ACC112 (cell line): ENCODE measurements around the gene SHLD1.
A peak's percentile ranks its signal among the peaks of the same experiment; 100 is the strongest.

Experiments used
- H2AFZ ChIP-seq: fragments of 200-600 bp; sonication (generic); one replicate; pipeline ENCODE4 v1.6.0; 2017; ENCODE audit warnings: antibody characterized with exemption, low read length; ENCODE audit not compliant: unreplicated experiment
- H3K27ac ChIP-seq: fragments of 200-600 bp; sonication (generic); 2 replicates; pipeline ENCODE4 v1.5.1; 2014; ENCODE audit warnings: low read depth, mild to moderate bottlenecking, antibody characterized with exemption, low read length, moderate library complexity
- H3K27me3 ChIP-seq: fragments of 200-600 bp; sonication (generic); 2 replicates; pipeline ENCODE4 v1.6.1; 2014; ENCODE audit warnings: mild to moderate bottlenecking, antibody characterized with exemption, low read length, moderate library complexity, mixed read lengths; ENCODE audit not compliant: insufficient read depth
- H3K36me3 ChIP-seq: fragments of 200-600 bp; sonication (generic); 2 replicates; pipeline ENCODE4 v1.6.1; 2016; ENCODE audit warnings: mild to moderate bottlenecking, antibody characterized with exemption, low read length, moderate library complexity, mixed read lengths; ENCODE audit not compliant: insufficient read depth
- H3K4me1 ChIP-seq: fragments of 200-600 bp; sonication (generic); one replicate; pipeline ENCODE4 v1.6.1; 2016; ENCODE audit warnings: low read length, mixed read lengths; ENCODE audit not compliant: insufficient read depth, unreplicated experiment, control insufficient read depth
- H3K4me3 ChIP-seq: fragments of 200-600 bp; sonication (generic); 2 replicates; pipeline ENCODE4 v1.5.1; 2014; ENCODE audit warnings: mild to moderate bottlenecking, low read depth, low read length
- H3K79me2 ChIP-seq: fragments of 200-600 bp; sonication (generic); one replicate; pipeline ENCODE4 v1.6.0; 2016; ENCODE audit warnings: low read length; ENCODE audit not compliant: control insufficient read depth, unreplicated experiment, insufficient read depth

The SHLD1 gene

DNA sequence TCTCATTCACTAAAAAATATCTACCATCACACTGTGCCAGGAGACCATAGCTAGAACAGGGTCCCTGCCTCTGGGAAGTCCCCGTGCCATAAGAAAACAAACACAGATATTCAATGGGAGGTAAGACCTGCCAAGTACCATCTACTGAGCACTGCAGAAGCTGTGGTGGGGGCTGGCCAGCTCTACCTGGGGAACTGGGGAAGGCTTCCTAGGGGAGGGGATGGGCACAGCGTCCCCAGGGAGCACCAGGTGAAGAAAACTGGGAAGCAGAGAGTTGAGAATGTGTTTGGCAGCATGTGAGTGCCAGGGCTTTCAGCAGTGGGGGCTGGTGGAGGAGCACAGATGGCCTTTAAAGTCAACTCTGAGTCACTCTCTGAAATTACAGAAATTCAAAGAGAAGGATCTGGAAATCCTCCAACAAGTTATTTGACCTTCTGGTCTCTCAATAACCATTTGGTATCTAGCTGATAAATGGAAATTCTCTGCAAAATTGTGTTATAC, 85.2 kb downstream of the SHLD1 start:
- Histone ChIP-seq H3K79me2 (no peaks in the 10 kb centered on the region), H2AFZ (no peak overlapping the region), H3K27ac (peak overlapping the region; percentile 80), H3K36me3 (no peaks in the 10 kb centered on the region), H3K4me3 (no peak overlapping the region), H3K4me1 (peaks cover 18% of the 10 kb centered on the region), H3K27me3 (no peaks in the 10 kb centered on the region)

DNA sequence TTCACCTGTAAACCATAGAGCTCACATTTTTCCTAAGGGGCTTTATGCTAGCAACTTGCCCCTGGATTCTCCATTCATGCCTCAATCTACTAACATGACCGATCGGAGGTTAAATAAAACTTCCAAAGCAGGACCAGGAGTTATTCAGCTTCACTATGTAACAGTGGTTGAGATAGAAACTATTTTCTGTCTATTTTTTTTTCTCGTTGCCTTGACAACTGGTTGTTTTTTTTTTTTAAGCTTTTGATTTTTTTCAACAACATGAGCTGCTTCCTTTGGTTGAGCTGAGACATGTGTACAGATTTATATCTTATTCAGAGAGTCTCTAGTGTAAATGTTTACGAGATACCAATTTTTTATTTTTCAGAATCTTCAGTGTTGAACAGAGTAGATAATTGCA, 85.7 kb downstream of the SHLD1 start:
- Histone ChIP-seq H2AFZ (no peak overlapping the region), H3K27ac (peak overlapping the region; percentile 80), H3K4me1 (peaks cover 18% of the 10 kb centered on the region), H3K36me3 (no peaks in the 10 kb centered on the region), H3K79me2 (no peaks in the 10 kb centered on the region), H3K27me3 (no peaks in the 10 kb centered on the region), H3K4me3 (no peak overlapping the region)

DNA sequence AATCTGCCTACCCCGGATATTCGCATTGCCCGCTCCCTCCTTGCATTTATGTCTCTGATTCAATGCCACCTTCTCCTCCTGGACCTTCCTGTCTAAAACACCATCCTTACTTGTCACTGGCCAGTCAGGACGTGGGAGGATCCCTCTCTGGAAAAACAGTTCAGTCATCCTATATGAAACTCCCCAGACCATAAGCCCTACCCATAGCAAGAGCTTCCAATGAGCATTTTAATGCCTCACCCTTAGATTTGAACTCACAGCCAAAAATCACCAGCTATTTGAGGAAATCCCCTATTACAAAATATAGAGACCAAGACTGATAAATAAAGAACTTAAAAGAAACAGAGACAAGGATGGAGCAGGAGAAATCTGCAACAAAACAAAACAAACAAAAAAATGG, 86.4 kb downstream of the SHLD1 start:
- Histone ChIP-seq H3K79me2 (no peaks in the 10 kb centered on the region), H2AFZ (no peak overlapping the region), H3K36me3 (no peaks in the 10 kb centered on the region), H3K27me3 (no peaks in the 10 kb centered on the region), H3K4me3 (no peak overlapping the region), H3K27ac (peak overlapping the region; percentile 80; the same call in 1 of the 2 replicates), H3K4me1 (peaks cover 18% of the 10 kb centered on the region)

DNA sequence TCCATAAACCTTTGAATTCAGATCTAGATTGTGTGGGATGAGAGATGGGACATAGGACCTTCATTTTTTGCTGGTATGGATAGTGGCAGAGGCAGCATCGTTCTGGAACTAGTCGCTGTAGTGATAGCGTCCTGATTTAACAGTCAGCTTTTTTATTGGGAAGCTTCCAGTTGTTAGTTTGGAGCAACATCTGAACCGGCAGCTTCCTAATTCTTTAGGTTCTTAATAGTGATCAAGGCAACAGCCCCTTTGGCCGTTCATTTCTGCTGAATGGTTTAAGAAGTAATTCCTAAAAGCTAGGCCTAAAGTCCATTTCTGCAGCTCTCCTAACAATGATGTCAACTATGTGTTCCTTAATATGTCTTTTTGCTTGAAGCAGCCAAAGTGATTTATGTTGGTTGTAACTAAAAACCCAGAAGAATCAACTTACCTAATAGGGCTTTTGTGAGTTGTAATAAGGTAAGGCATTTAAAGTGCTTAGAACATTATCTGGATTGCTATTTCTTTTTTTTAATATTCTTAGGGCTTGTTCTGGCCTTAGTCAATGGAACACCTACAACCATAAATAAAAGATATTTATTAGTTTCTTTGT, 90.3 kb downstream of the SHLD1 start:
- Histone ChIP-seq H3K36me3 (no peaks in the 10 kb centered on the region), H3K79me2 (no peaks in the 10 kb centered on the region), H3K4me1 (peaks cover 23% of the 10 kb centered on the region), H2AFZ (no peak overlapping the region), H3K4me3 (no peak overlapping the region), H3K27ac (no peak overlapping the region), H3K27me3 (no peaks in the 10 kb centered on the region)

DNA sequence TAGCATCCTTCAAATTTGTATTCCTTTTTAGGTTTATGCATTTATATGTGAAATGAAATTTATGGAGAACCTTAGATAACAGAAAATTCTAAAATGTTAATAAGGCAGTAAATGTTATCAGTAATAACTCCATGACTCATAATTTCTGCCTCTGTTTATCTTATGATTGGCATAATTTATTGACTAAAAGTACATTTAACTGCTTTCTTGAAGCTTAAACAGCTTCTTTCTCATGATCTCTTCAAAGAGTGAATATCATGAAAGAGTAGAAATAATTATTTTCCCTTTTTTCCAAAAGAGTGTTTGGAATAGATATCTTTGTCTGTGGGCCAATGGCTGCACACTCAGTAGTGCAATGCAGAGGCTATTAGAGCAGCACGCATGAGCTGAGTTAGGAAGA, 91.3 kb downstream of the SHLD1 start:
- Histone ChIP-seq H3K79me2 (no peaks in the 10 kb centered on the region), H2AFZ (no peak overlapping the region)

DNA sequence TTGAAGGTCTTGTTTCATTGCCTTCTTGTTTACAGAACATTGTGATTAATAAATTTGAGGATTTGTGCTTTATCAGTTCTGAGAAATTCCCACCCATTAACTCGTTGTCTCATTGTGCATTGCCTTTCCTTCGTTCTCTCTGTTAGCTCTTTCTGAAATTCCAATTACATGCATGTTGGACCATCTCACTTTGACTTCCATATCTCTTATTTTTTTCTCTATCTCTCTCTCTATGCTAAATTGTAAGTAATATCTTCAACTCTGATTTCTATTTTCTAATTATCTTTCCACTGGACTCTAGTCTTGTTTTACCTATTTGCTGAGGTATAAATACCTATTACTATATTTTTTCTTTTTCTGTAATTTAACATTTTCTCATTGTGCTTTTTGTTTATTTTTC, 92.3 kb downstream of the SHLD1 start:
- Histone ChIP-seq H3K27me3 (no peaks in the 10 kb centered on the region), H3K27ac (no peak overlapping the region), H3K36me3 (no peaks in the 10 kb centered on the region), H3K4me3 (no peak overlapping the region), H3K79me2 (no peaks in the 10 kb centered on the region), H2AFZ (no peak overlapping the region), H3K4me1 (peaks cover 21% of the 10 kb centered on the region)

More for the DNA sequence above, 91.3 kb downstream of the SHLD1 start:
- H3K27ac ChIP-seq: no peak overlapping the region
- H3K4me1 ChIP-seq: peaks cover 21% of the 10 kb centered on the region
- H3K36me3 ChIP-seq: no peaks in the 10 kb centered on the region
- H3K27me3 ChIP-seq: no peaks in the 10 kb centered on the region
- no peak overlapping the region for H3K4me3 ChIP-seq

DNA sequence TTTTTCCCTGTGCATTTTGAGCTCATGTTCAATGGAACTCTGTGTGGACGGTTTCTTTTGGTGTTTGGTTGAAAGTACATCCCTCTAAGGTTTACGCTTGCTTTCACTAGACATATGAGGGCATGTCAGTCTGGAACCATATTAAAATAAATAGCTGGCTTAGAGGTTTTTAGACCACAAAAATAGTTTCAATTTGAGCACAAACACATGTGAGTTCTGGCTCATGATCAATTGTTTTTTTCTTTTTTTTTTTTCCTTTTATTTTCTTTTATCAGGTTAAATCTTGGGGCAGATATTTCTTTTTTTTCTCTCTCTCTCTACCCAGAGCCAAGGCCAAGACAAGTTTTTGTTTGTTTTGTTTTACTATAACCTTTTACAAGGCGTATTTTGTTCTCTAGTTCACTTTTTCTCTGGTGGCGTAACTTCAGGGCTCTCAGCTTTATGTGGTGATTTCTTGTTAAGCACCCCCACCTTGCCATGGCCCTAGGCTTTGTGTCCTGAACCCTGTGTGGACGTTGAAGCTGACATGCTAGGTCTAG, 92.9 kb downstream of the SHLD1 start:
- Histone ChIP-seq H3K27me3 (no peaks in the 10 kb centered on the region), H2AFZ (no peak overlapping the region), H3K4me1 (peaks cover 21% of the 10 kb centered on the region), H3K27ac (no peak overlapping the region), H3K79me2 (no peaks in the 10 kb centered on the region), H3K36me3 (no peaks in the 10 kb centered on the region), H3K4me3 (no peak overlapping the region)

DNA sequence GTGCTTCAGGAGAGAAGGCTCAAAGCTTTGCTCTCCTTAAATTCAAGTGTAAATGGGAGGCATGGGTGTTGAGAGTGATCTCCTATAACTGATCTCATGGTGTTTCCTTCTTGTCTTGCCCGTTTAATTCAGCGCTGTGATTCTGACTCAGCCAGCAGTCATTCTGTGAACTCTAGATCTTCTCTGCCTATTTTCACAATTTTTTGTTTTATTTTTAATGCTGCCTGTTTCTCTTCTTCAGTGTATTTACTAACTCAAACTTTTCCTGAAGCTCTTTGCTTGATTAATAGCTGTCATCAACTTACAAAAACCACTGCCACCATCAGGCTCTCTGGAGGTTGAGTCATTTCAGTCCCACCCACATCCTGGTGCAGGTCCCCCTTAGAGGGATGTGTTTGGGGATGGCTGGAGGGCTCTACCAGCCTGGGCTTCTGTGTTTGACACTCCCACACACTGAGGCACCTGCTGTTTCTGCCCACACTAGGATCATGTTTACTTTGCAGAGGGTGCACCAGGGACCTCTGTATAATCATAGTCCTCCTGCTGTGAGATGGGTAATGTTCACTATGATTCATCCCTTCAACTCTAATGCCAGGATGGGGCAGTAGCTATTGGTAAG, 94.0 kb downstream of the SHLD1 start:
- H3K79me2 ChIP-seq: no peaks in the 10 kb centered on the region
- no peak overlapping the region for H2AFZ ChIP-seq
- peak overlapping the region; percentile 43; the same call in 1 of the 2 replicates for H3K27ac ChIP-seq
- no peaks in the 10 kb centered on the region for H3K27me3 ChIP-seq
- peaks cover 28% of the 10 kb centered on the region for H3K4me1 ChIP-seq
- H3K36me3 ChIP-seq: no peaks in the 10 kb centered on the region
- no peak overlapping the region for H3K4me3 ChIP-seq

DNA sequence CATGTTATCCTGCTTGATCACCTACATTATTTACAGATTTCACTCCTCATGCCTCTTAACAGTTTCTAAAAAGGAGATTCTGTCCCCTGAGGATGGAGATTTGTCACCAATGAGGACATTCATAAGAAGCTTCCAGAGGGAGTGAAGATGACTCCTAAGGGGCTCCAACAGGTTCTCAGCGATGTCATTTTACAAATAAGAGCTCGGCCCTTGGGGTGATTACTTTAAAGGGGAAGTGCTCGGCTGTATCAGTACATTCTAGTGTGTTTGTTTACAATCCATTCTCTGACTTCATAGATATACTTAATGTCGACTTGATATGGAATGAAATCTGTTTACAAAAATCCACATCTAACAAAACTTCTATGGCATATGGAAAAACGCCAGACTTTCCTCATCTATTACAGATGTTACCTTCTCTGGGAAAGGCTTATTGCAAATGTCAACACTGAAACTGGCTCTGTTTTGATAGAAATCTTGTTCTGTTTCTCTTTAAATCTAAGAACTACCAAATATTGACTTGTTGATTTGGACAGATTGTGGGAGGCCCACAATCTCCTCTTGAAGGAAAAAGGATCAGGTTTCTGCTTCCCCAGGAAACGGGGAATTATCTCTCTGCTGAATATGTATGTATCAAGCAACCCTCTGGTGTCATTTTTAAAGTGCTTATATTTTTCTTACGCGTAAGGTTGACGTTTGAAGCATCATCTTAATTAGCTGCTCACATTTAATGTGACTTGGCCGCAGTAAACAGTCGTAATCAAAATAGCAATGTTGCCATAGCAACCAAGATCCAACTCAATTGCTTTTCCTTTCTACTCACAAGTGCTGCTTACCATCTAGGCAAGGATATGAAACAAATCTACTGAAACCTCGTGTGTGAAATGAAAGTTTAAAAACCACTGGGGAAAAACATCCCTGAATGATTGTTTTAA, 95.7 kb downstream of the SHLD1 start:
- no peaks in the 10 kb centered on the region for H3K27me3 ChIP-seq
- H2AFZ ChIP-seq: peak overlapping the region; percentile 24
- H3K4me3 ChIP-seq: peak overlapping the region; percentile 21; the same call in 1 of the 2 replicates
- H3K36me3 ChIP-seq: no peaks in the 10 kb centered on the region
- peaks cover 31% of the 10 kb centered on the region for H3K4me1 ChIP-seq
- no peak overlapping the region for H3K27ac ChIP-seq
- H3K79me2 ChIP-seq: no peaks in the 10 kb centered on the region

DNA sequence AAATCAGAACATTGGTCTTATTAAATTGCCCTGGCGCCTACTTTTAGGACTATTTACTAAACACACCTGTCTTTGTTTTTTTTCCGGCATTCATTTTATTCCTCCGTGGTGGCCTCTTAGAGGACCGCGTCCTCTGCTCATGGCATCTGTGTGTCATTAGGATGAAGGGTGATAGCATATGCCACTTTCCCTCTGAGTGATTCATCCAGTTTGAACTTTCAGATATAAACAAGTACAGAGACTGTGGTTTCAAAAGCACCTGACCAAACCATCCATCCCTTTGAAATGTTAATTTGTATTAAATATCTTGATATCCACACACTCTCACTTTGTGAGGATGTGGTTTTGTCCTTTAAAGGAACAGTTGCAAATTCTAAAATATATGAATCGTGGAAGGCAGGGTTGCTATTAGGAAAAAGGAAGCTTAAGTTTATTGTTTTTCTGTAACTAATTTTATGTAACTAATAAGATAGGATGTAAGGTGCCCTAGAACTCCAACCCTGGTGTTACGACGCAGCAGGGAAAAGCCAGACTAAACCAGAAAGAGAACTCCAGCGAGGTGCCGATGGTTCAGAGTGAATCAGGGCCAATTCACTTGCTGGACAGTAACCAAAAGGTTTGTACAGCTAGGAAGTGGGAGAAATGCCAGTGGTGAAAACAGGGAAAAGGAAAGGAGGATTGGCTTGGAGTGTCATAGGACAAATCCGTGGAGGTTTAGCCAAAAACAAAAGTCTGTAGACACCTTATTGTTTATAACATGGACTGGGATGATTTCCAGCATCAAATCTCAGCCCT, 98.7 kb downstream of the SHLD1 start:
- H3K79me2 ChIP-seq: no peaks in the 10 kb centered on the region
- peak overlapping the region; percentile 5; the same call in 1 of the 2 replicates for H3K27ac ChIP-seq
- no peak overlapping the region for H3K4me3 ChIP-seq
- no peaks in the 10 kb centered on the region for H3K27me3 ChIP-seq
- no peaks in the 10 kb centered on the region for H3K36me3 ChIP-seq
- H3K4me1 ChIP-seq: peaks cover 24% of the 10 kb centered on the region
- no peak overlapping the region for H2AFZ ChIP-seq
